Spleen (tissue), 11 donors: ENCODE measurements around the gene SHISA2. TPM values are rescaled to one million over a fixed set of nuclear protein-coding genes. Genes with fewer than 3 reads are reported as not detected.

Experiments
- DNase-seq: peaks from one replicate; pipeline ENCODE4 v3.0.0-alpha.2; 2020
- H3K27ac ChIP-seq, 8 donors: fragments of 200-600 bp; sonication (generic) in 7 of 8; 1 replicate in 4 of 8; 2 replicates in 4 of 8; pipeline versions ENCODE4 v1.5.0 to v1.8.0; 2016 to 2021; ENCODE audit warnings: inconsistent platforms in 4 of 8, mild to moderate bottlenecking in 4 of 8, moderate library complexity in 1 of 8
- H3K27me3 ChIP-seq, 7 donors: fragments of 200-600 bp; sonication (generic) in 6 of 7; replicated peaks in 1 of 7; 1 replicate in 4 of 7; 2 replicates in 3 of 7; pipeline versions ENCODE4 v1.5.0 to v1.8.0; 2016 to 2021; ENCODE audit warnings: inconsistent platforms in 3 of 7, mild to moderate bottlenecking in 1 of 7
- H3K36me3 ChIP-seq, 6 donors: fragments of 200-600 bp; sonication (generic) in 5 of 6; 1 replicate in 4 of 6; 2 replicates in 2 of 6; pipeline versions ENCODE4 v1.5.0 to v1.8.0; 2016 to 2021; ENCODE audit warnings: inconsistent platforms in 2 of 6
- H3K4me1 ChIP-seq, 6 donors: fragments of 200-600 bp; sonication (generic) in 5 of 6; 1 replicate in 3 of 6; 2 replicates in 3 of 6; pipeline versions ENCODE4 v1.5.0 to v1.8.0; 2016 to 2021; ENCODE audit warnings: inconsistent platforms in 3 of 6
- H3K4me3 ChIP-seq, 8 donors: fragments of 200-600 bp; sonication (generic) in 7 of 8; 1 replicate in 4 of 8; 2 replicates in 4 of 8; pipeline versions ENCODE4 v1.5.0 to v1.8.0; 2016 to 2021; ENCODE audit warnings: inconsistent platforms in 4 of 8, mild to moderate bottlenecking in 4 of 8, moderate library complexity in 2 of 8
- H3K9me3 ChIP-seq, 8 donors: fragments of 200-600 bp; sonication (generic) in 7 of 8; 1 replicate in 4 of 8; 2 replicates in 4 of 8; pipeline versions ENCODE4 v1.5.0 to v1.8.0; 2016 to 2021; ENCODE audit warnings: inconsistent platforms in 4 of 8
- POLR2A ChIP-seq, 3 donors: fragments of 450-650 bp; IDR thresholded peaks; one replicate each; pipeline ENCODE4 v1.5.1; 2017; ENCODE audit warnings: antibody characterized with exemption in 3 of 3, mild to moderate bottlenecking in 1 of 3
- POLR2AphosphoS5 ChIP-seq, 3 donors: sonication (generic); formaldehyde crosslinking; IDR thresholded peaks; one replicate each; pipeline ENCODE4 v1.5.1; 2017; ENCODE audit warnings: antibody characterized with exemption in 3 of 3
- WGBS, 5 donors: extraction: QIAGEN DNeasy Blood & Tissue Kit in 3 of 5; methylation state at CpG; one replicate each; pipeline versions ENCODE4 v1.1.5 to v1.1.7; 2013 to 2018; 5-methylcytosine and 5-hydroxymethylcytosine counted together
- intact Hi-C: fragments of 100-400 bp; cut with DNase I; formaldehyde crosslinking; loops from one replicate; pipeline ENCODE4 v1.15.0; 2023; ENCODE audit warnings: low total_unique reads
- polyA plus RNA-seq, 3 donors: library from polyadenylated mRNA; stranded (reverse); fragments of 200-250 nt; gene quantifications; one replicate each; pipeline ENCODE4 v1.2.1, GENCODE V29; 2013
- total RNA-seq, 7 donors: library from RNA; depleted of rRNA in 3 of 7; stranded (reverse); fragments of >200 nt in 3 of 7; fragmentation: NEBNext Ultra II Directional in 4 of 7; extraction: Animal tissue kit (Norgen Biotek cat#: 25700) in 4 of 7; gene quantifications; one replicate each; pipeline versions ENCODE4 v1.1.0 to v1.2.1, GENCODE V29; 2016 to 2021
- TF ChIP-seq, protein P1 (sequence below), 11 experiments: fragments of 200-600 bp in 7 of 11; fragments of 450-650 bp in 4 of 11; sonication (generic) in 4 of 11; IDR thresholded peaks in 8 of 11; conservative IDR thresholded peaks in 3 of 11; 1 replicate in 7 of 11; 2 replicates in 4 of 11; pipeline versions ENCODE4 v1.4.0 to v1.8.0; 2016 to 2021; ENCODE audit warnings: antibody characterized with exemption in 11 of 11, inconsistent platforms in 4 of 11, mild to moderate bottlenecking in 1 of 11
- donor health status: healthy with polysubstance abuse.
- donor health status: DM: no; HTN: no; CAD: no; lungs with moderate emphysema.
- donor health status: DM: no; HTN: no; CAD: no.
- donor health status: Bipolar disorder and iron deficiency.
- donor health status: healthy.
- donor health status: DM: no; HTN: no; CAD: no.
- donor health status: DM: yes; HTN: yes; CAD: no.

SHISA2 gene
- total and polyA plus RNA-seq, 10 donors: 0.27 to 1.5 (median 0.45) TPM; not detected in 2

DNA sequence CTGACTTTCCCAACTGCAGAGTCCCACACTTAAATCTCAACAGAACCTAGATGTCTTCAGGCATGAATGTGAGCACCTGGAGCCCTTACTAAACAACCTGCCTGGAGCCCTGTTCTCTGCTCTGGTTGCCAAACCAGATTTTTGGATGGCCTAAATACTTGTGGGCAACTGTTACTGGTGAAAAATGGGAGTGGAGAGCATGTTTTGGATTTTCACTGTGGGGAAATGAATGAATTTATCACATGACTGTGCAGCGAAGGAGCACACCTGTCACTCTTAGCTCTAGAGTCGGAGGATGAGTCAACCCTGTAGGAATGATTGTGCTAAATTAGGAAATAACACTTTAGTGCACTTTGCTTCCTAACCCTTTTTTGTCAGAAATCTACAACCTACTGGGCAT lies 30.3 kb downstream of the SHISA2 start:
- H3K27ac ChIP-seq: no peak overlapping the region

GRCh38 chr13:26020891-26021290 lies 30.9 kb downstream of the SHISA2 start:
- TF ChIP-seq POLR2A (IDR thresholded peaks at IDR 0.05) (no peak), POLR2AphosphoS5 (IDR thresholded peaks at IDR 0.05) (no peak)
- TF ChIP-seq, protein P1, sequence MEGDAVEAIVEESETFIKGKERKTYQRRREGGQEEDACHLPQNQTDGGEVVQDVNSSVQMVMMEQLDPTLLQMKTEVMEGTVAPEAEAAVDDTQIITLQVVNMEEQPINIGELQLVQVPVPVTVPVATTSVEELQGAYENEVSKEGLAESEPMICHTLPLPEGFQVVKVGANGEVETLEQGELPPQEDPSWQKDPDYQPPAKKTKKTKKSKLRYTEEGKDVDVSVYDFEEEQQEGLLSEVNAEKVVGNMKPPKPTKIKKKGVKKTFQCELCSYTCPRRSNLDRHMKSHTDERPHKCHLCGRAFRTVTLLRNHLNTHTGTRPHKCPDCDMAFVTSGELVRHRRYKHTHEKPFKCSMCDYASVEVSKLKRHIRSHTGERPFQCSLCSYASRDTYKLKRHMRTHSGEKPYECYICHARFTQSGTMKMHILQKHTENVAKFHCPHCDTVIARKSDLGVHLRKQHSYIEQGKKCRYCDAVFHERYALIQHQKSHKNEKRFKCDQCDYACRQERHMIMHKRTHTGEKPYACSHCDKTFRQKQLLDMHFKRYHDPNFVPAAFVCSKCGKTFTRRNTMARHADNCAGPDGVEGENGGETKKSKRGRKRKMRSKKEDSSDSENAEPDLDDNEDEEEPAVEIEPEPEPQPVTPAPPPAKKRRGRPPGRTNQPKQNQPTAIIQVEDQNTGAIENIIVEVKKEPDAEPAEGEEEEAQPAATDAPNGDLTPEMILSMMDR (IDR thresholded peaks at IDR 0.05 in 8 of 11, conservative IDR thresholded peaks at IDR 0.05 in 3 of 11): no peak
- H3K36me3 ChIP-seq: no peaks in the 10 kb centered on the region
- H3K27ac ChIP-seq: no peak overlapping the region
- peaks cover 0 to 6% (median 0%) of the 10 kb centered on the region in 7 donors for H3K27me3 ChIP-seq
- H3K4me1 ChIP-seq: no peaks in the 10 kb centered on the region
- 78 to 85% (median 84%) methylated on average over 7 of the region's 7 CpGs for WGBS, 5 donors
- no peak overlapping the region for H3K4me3 ChIP-seq
- intact Hi-C loops: no loop called here
- H3K9me3 ChIP-seq: no peaks in the 10 kb centered on the region
- no peak for DNase-seq

More for the DNA sequence above, 30.3 kb downstream of the SHISA2 start:
- Histone ChIP-seq H3K9me3 (no peaks in the 10 kb centered on the region), H3K4me3 (no peak overlapping the region), H3K36me3 (no peaks in the 10 kb centered on the region), H3K4me1 (no peaks in the 10 kb centered on the region), H3K27me3 (peaks cover 0 to 6% (median 0%) of the 10 kb centered on the region in 7 donors)
- intact Hi-C loops: no loop called here
- no peak for TF ChIP-seq POLR2AphosphoS5 (IDR thresholded peaks at IDR 0.05)
- TF ChIP-seq, protein P1 (IDR thresholded peaks at IDR 0.05 in 8 of 11, conservative IDR thresholded peaks at IDR 0.05 in 3 of 11): no peak
- no peak for TF ChIP-seq POLR2A (IDR thresholded peaks at IDR 0.05)
- DNase-seq: no peak
- WGBS, 5 donors: 66 to 90% (median 83%) methylated on average over 2 of the region's 2 CpGs

DNA sequence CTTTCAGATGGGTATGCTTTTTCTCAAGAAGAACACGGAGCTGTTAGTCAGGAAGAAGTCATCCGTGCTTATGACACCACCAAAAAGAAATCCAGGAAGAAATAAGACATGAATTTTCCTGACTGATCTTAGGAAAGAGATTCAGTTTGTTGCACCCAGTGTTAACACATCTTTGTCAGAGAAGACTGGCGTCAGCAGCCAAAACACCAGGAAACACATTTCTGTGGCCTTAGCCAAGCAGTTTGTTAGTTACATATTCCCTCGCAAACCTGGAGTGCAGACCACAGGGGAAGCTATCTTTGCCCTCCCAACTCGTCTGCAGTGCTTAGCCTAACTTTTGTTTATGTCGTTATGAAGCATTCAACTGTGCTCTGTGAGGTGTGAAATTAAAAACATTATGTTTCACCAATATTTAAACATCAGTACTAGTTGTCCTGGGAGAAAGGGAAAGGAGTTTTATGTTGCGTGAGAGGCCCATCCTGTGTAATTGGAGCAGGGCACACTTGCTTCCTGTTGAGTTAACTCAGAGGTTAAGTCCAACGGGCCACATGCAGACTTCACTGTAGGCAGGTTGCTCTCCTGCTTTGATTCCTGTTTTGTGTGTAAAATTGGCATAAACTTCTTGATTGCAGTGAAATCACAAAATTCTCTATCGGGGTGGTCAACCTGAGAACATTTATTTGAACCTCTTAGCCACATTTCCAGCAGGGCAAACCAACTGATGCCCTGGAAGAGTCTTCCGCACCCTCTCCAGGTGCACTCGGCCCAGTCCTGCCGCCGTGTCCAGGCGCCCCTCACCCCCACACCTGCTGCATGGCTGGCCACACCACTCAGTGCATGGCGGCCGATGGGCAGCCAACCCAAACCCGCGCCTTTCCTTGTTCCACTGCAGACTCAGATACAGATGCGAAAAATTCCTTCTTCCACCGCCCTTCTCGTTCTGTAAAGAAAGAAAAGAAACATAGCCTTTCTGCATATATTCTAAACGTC lies 31.6 kb downstream of the SHISA2 start:
- peaks cover 0 to 6% (median 0%) of the 10 kb centered on the region in 7 donors for H3K27me3 ChIP-seq
- H3K4me1 ChIP-seq: peaks cover 0 to 6% (median 0%) of the 10 kb centered on the region in 6 donors
- H3K4me3 ChIP-seq: no peak overlapping the region
- DNase-seq: no peak
- TF ChIP-seq, protein P1 (IDR thresholded peaks at IDR 0.05 in 8 of 11, conservative IDR thresholded peaks at IDR 0.05 in 3 of 11): no peak
- TF ChIP-seq POLR2AphosphoS5 (IDR thresholded peaks at IDR 0.05): no peak
- no peak for TF ChIP-seq POLR2A (IDR thresholded peaks at IDR 0.05)
- H3K9me3 ChIP-seq: no peaks in the 10 kb centered on the region
- intact Hi-C loops: no loop called here
- 65 to 71% (median 68%) methylated on average over 22 of the region's 22 CpGs for WGBS, 5 donors
- H3K36me3 ChIP-seq: no peaks in the 10 kb centered on the region
- H3K27ac ChIP-seq: no peak overlapping the region

DNA sequence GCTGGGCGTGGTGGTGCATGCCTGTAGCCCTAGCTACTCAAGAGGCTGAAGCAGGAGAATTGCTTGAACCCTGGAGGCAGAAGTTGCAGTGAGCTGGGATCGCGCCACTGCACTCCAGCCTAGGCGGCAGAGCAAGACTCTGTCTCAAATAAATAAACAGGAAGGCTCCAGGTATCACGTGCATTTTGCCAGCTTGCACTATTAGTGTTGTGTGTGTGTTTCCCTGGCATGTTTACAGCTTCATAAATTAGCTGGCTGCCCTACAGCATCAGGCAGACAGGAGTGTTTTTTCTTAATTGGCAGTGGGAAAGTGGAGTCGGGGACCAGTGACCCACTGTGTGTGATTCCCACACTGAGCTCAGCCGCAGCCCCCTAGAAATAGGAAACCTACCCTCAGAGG lies 32.6 kb downstream of the SHISA2 start:
- Histone ChIP-seq H3K9me3 (peaks cover 0 to under 1% (median 0%) of the 10 kb centered on the region in 8 donors), H3K27me3 (peaks cover 0 to 6% (median 0%) of the 10 kb centered on the region in 7 donors), H3K4me1 (peaks cover 0 to 9% (median 0%) of the 10 kb centered on the region in 6 donors), H3K4me3 (no peak overlapping the region), H3K36me3 (no peaks in the 10 kb centered on the region), H3K27ac (no peak overlapping the region)
- 84 to 94% (median 87%) methylated on average over 5 to 7 of the region's 7 CpGs for WGBS, 5 donors
- no peak for DNase-seq
- intact Hi-C loops: no loop called here
- TF ChIP-seq POLR2A (IDR thresholded peaks at IDR 0.05) (no peak), POLR2AphosphoS5 (IDR thresholded peaks at IDR 0.05) (no peak)
- TF ChIP-seq, protein P1 (IDR thresholded peaks at IDR 0.05 in 8 of 11, conservative IDR thresholded peaks at IDR 0.05 in 3 of 11): no peak
